Measurements from ENCODE around the gene DAND5. TPM values are rescaled to one million over a fixed set of nuclear protein-coding genes. Genes with fewer than 3 reads are reported as not detected.

DAND5 gene
- total and polyA plus RNA-seq, 9 of the 15 experiments (the other 6 are each of a cell fraction or from before 2014, with no cell fraction given), result 0.22 to 0.83 (median 0.60) TPM

- TF ChIP-seq STAG1 (CRISPR knock-in tag; IDR thresholded peaks at IDR 0.05; ENCODE audit: borderline replicate concordance) (no peak), IRF1 (CRISPR knock-in tag; IDR thresholded peaks at IDR 0.05; ENCODE audit: borderline replicate concordance) (no peak), CBFB (CRISPR knock-in tag; IDR thresholded peaks at IDR 0.05) (no peak), GTF2A2 (tag; IDR thresholded peaks at IDR 0.05) (no peak), TSC22D4 (tag; IDR thresholded peaks at IDR 0.05) (no peak), PRDM10 (IDR thresholded peaks at IDR 0.05; ENCODE audit: partially characterized antibody) (no peak), CHCHD3 (CRISPR knock-in tag; IDR thresholded peaks at IDR 0.05) (no peak), HLTF (IDR thresholded peaks at IDR 0.05) (no peak), HMG20A (CRISPR knock-in tag; conservative IDR thresholded peaks at IDR 0.05) (no peak), NRF1 (conservative IDR thresholded peaks at IDR 0.05 in 1 of 2, IDR thresholded peaks at IDR 0.05 in 1 of 2) (no peak), ZNF507 (tag; conservative IDR thresholded peaks at IDR 0.05) (no peak), FUS (optimal IDR thresholded peaks at IDR 0.05; ENCODE audit: low read depth, low read length) (no peak), ZNF263 (CRISPR knock-in tag; IDR thresholded peaks at IDR 0.05; ENCODE audit: borderline replicate concordance) (peak; percentile 76; the same call in 1 of the 2 replicates), SIN3B (IDR thresholded peaks at IDR 0.05; ENCODE audit: low read depth) (no peak), MED1 (CRISPR knock-in tag; IDR thresholded peaks at IDR 0.05; ENCODE audit: borderline replicate concordance) (no peak), PML (IDR thresholded peaks at IDR 0.05; ENCODE audit: low read length) (peak; percentile 76; the same call in 1 of the 2 replicates), POU5F1 (IDR thresholded peaks at IDR 0.05; ENCODE audit: borderline replicate concordance, low read depth, low read length, partially characterized antibody) (no peak), MLLT1 (IDR thresholded peaks at IDR 0.05) (peak in 1 of 2 experiments; percentile 35; a peak in 1 of 4 replicates), ELK3 (CRISPR knock-in tag; IDR thresholded peaks at IDR 0.05) (no peak), NFRKB (IDR thresholded peaks at IDR 0.05; ENCODE audit: low read depth) (no peak)
These were observed 25.8 kb upstream of the DAND5 start (continued) for GRCh38 chr19:12943437-12944044.

All from K562 (cell line).